C4-2B (cell line): Measurements from ENCODE around the gene PAK5.

Experiments
- H3K27ac ChIP-seq: fragments of 450-650 bp; 2 replicates; pipeline ENCODE4 v1.5.1; 2017
- ZFX ChIP-seq: fragments of 450-650 bp; IDR thresholded peaks from 2 replicates; pipeline ENCODE4 v1.6.1; 2017
- TF ChIP-seq, protein P1 (sequence below): fragments of 450-650 bp; conservative IDR thresholded peaks from 2 replicates; pipeline ENCODE4 v1.5.1; 2017; ENCODE audit warnings: mild to moderate bottlenecking

PAK5 gene

GRCh38 chr20:9602847-9603183, 236.1 kb downstream of the PAK5 start:
- TF ChIP-seq ZFX = no peak
- TF ChIP-seq, protein P1, sequence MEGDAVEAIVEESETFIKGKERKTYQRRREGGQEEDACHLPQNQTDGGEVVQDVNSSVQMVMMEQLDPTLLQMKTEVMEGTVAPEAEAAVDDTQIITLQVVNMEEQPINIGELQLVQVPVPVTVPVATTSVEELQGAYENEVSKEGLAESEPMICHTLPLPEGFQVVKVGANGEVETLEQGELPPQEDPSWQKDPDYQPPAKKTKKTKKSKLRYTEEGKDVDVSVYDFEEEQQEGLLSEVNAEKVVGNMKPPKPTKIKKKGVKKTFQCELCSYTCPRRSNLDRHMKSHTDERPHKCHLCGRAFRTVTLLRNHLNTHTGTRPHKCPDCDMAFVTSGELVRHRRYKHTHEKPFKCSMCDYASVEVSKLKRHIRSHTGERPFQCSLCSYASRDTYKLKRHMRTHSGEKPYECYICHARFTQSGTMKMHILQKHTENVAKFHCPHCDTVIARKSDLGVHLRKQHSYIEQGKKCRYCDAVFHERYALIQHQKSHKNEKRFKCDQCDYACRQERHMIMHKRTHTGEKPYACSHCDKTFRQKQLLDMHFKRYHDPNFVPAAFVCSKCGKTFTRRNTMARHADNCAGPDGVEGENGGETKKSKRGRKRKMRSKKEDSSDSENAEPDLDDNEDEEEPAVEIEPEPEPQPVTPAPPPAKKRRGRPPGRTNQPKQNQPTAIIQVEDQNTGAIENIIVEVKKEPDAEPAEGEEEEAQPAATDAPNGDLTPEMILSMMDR = no peak
- no peak overlapping the region for H3K27ac ChIP-seq

DNA sequence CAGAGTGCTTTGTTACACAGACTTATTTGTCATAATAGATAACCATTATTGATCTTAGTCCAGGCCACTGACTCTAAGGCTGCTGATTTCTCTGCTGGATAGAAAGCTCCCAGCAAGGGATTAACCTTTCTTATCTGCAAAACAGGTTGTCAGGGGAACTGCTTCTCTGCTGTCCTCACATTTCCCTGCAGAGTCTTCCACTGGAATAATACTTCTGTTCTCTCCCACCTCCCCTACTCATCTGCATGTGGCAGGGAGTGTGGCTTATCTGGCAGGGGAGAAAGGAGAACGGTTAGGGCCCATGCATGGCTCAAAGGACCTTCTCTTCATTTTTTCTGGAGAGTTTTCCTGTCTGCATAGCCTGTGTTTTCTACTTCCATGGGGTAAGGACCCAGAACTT, 238.3 kb downstream of the PAK5 start:
- TF ChIP-seq, protein P1 = no peak
- TF ChIP-seq ZFX = no peak
- no peak overlapping the region for H3K27ac ChIP-seq

GRCh38 chr20:9597547-9597946, 241.3 kb downstream of the PAK5 start:
- TF ChIP-seq ZFX = no peak
- TF ChIP-seq, protein P1 = no peak
- no peak overlapping the region for H3K27ac ChIP-seq

- no peak for TF ChIP-seq ZFX
- TF ChIP-seq, protein P1 = no peak
- no peak overlapping the region for H3K27ac ChIP-seq
Measured at GRCh38 chr20:9595763-9596162, 243.1 kb downstream of the PAK5 start.

DNA sequence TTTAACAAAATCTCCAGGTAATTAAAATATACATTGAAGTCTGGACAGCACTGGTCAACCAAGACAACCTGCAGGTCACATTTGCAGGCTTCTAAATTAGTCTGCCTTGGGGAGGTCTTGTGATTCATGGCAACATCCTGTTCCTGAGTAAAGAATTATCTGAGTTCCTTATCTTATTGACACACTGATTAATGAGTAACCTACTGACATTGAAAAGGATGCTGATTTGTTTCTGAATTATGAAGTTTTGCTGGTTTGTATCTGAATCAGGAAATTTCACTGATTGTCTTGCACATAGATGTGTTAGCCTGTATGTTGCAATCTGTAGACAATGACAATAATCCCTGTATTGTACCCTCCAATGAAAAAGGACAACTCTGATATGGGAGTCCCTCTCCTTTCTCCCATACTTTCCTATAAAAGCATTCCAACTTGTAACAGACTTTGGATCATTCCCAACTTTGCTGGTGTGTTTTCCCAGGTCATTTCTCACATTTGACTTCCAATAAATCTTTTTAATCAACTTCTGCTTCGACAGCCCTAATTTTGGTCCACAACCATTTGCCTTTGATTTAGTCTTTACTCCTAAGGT, 244.5 kb downstream of the PAK5 start:
- TF ChIP-seq, protein P1 = no peak
- no peak for TF ChIP-seq ZFX
- no peak overlapping the region for H3K27ac ChIP-seq

GRCh38 chr20:9592419-9592818, 246.5 kb downstream of the PAK5 start:
- no peak for TF ChIP-seq ZFX
- TF ChIP-seq, protein P1 = no peak
- no peak overlapping the region for H3K27ac ChIP-seq

- TF ChIP-seq, protein P1 = no peak
- no peak for TF ChIP-seq ZFX
Measured at GRCh38 chr20:9591080-9591479, 247.8 kb downstream of the PAK5 start.

More at GRCh38 chr20:9591080-9591479, 247.8 kb downstream of the PAK5 start:
- H3K27ac ChIP-seq = no peak overlapping the region
